HCT116 (cell line): Measurements from ENCODE around the gene SLC19A1. TPM values are rescaled to one million over a fixed set of nuclear protein-coding genes. Genes with fewer than 3 reads are reported as not detected.

Experiments
- ATAC-seq: fragments of 200-7000 bp; cut with Tn5 transposase; 2 replicates; pipeline ENCODE4 v1.9.1; 2020; ENCODE audit warnings: mild to moderate bottlenecking, moderate library complexity
- BruUV-seq: library from RNA; stranded (reverse); fragments of 400-500 nt; replicated peaks from 2 replicates; lab custom pipeline; 2021; lab: Mats Ljungman, UMichigan
- CTCF ChIA-PET: fragments of 300-600 bp; sonication (Branson Sonifier 250); formaldehyde crosslinking; loops from one replicate; lab custom pipeline; 2021; ENCODE audit warnings: antibody characterized with exemption; lab: Charles Lee
- POLR2A ChIA-PET: fragments of 300-600, 350-600 bp; sonication (Branson Sonifier 250); formaldehyde crosslinking; loops from one replicate; lab custom pipeline; 2021; ENCODE audit warnings: antibody characterized with exemption; lab: Charles Lee
- RAD21 ChIA-PET, 2 experiments: fragments of 300-600 bp; sonication (Branson Sonifier 250); formaldehyde crosslinking; loops; one replicate each; lab custom pipeline; 2023; ENCODE audit warnings: low total read pairs in 2 of 2; ENCODE audit not compliant: uncharacterized antibody in 2 of 2, unreplicated experiment in 2 of 2, low non-redundant PET in 1 of 2; lab: Charles Lee
- DNase-seq: peaks from one replicate; pipeline ENCODE4 v3.0.0-alpha.2; 2010; ENCODE audit warnings: low read depth, low spot score
- H2AFZ ChIP-seq: fragments of 200-600 bp; shearing (Covaris generic), sonication (generic); 2 replicates; pipeline ENCODE4 v1.6.1; 2017; ENCODE audit warnings: low read depth, mixed run types, mixed read lengths, antibody characterized with exemption, low read length; ENCODE audit not compliant: poor library complexity, severe bottlenecking
- H3K27ac ChIP-seq: 2 replicates; pipeline ENCODE4 v1.5.1; 2012; ENCODE audit warnings: low read depth, low read length
- H3K27me3 ChIP-seq: fragments of 200-600 bp; sonication (generic); 2 replicates; pipeline ENCODE4 v1.6.1; 2016; ENCODE audit warnings: mixed run types, low read length, mixed read lengths; ENCODE audit not compliant: insufficient read depth
- H3K36me3 ChIP-seq, 2 experiments: fragments of 200-500 bp in 1 of 2; fragments of 200-600 bp in 1 of 2; sonication (Bioruptor generic) in 1 of 2; sonication (generic) in 1 of 2; 2 replicates each; pipeline versions ENCODE4 v1.5.1 to v1.6.1; 2014 to 2016; ENCODE audit warnings: low read length in 2 of 2, inconsistent platforms in 1 of 2, mixed read lengths in 1 of 2, mixed run types in 1 of 2; ENCODE audit not compliant: insufficient read depth in 2 of 2, control insufficient read depth in 1 of 2
- H3K4me1 ChIP-seq, 2 experiments: fragments of 200-600 bp in 1 of 2; sonication (generic) in 1 of 2; 2 replicates each; pipeline versions ENCODE4 v1.5.1 to v1.6.1; 2012 to 2017; ENCODE audit warnings: low read length in 2 of 2, inconsistent platforms in 1 of 2, mild to moderate bottlenecking in 1 of 2, mixed read lengths in 1 of 2, mixed run types in 1 of 2, moderate library complexity in 1 of 2; ENCODE audit not compliant: insufficient read depth in 2 of 2, control insufficient read depth in 1 of 2
- H3K4me2 ChIP-seq: fragments of 200-600 bp; sonication (generic); 2 replicates; pipeline ENCODE4 v1.6.1; 2017; ENCODE audit warnings: mixed run types, low read length, mixed read lengths
- H3K4me3 ChIP-seq, 2 experiments: fragments of 200-600 bp in 1 of 2; sonication (generic) in 1 of 2; replicated peaks in 1 of 2; 2 replicates each; pipeline ENCODE4 v1.5.1; 2011 to 2016; ENCODE audit warnings: low read length in 2 of 2, control low read depth in 1 of 2, low read depth in 1 of 2, mild to moderate bottlenecking in 1 of 2, mixed read lengths in 1 of 2, mixed run types in 1 of 2
- H3K79me2 ChIP-seq: fragments of 200-600 bp; sonication (generic); 2 replicates; pipeline ENCODE4 v1.6.1; 2017; ENCODE audit warnings: mild to moderate bottlenecking, mixed run types, low read length, moderate library complexity, mixed read lengths; ENCODE audit not compliant: insufficient read depth
- H3K9ac ChIP-seq: fragments of 200-600 bp; sonication (generic); 2 replicates; pipeline ENCODE4 v1.6.1; 2016; ENCODE audit warnings: low read length, mixed read lengths
- H3K9me2 ChIP-seq: fragments of 200-600 bp; sonication (generic), shearing (Covaris generic); 2 replicates; pipeline ENCODE4 v1.6.1; 2017; ENCODE audit warnings: mixed run types, mild to moderate bottlenecking, moderate library complexity; ENCODE audit not compliant: insufficient read depth
- H3K9me3 ChIP-seq, 2 experiments: fragments of 200-500 bp in 1 of 2; fragments of 200-600 bp in 1 of 2; sonication (Bioruptor generic) in 1 of 2; sonication (generic) in 1 of 2; 2 replicates each; pipeline ENCODE4 v1.6.1; 2014 to 2017; ENCODE audit warnings: low read length in 2 of 2, mixed read lengths in 2 of 2, inconsistent platforms in 1 of 2, low read depth in 1 of 2, mild to moderate bottlenecking in 1 of 2, mixed run types in 1 of 2, moderate library complexity in 1 of 2; ENCODE audit not compliant: control insufficient read depth in 1 of 2, insufficient read depth in 1 of 2
- H4K20me1 ChIP-seq: fragments of 200-600 bp; sonication (generic), shearing (Covaris generic); 2 replicates; pipeline ENCODE4 v1.6.1; 2017; ENCODE audit warnings: mixed run types, mild to moderate bottlenecking, moderate library complexity; ENCODE audit not compliant: insufficient read depth
- ATF3 ChIP-seq: IDR thresholded peaks from 2 replicates; pipeline ENCODE4 v1.6.1; 2012
- CBX3 ChIP-seq: IDR thresholded peaks from 2 replicates; pipeline ENCODE4 v1.6.1; 2012; ENCODE audit warnings: low read depth
- CEBPB ChIP-seq: IDR thresholded peaks from 2 replicates; pipeline ENCODE4 v1.6.1; 2012; ENCODE audit warnings: low read depth
- EGR1 ChIP-seq: IDR thresholded peaks from 2 replicates; pipeline ENCODE4 v1.6.1; 2012; ENCODE audit warnings: low read depth
- EZH2phosphoT487 ChIP-seq: fragments of 200-600 bp; IDR thresholded peaks from 2 replicates; pipeline ENCODE4 v1.6.1; 2018; ENCODE audit warnings: antibody characterized with exemption, borderline replicate concordance
- FOSL1 ChIP-seq: IDR thresholded peaks from 2 replicates; pipeline ENCODE4 v1.6.1; 2012; ENCODE audit warnings: low read depth
- JUND ChIP-seq: IDR thresholded peaks from 2 replicates; pipeline ENCODE4 v1.6.1; 2012
- MAX ChIP-seq: IDR thresholded peaks from 2 replicates; pipeline ENCODE4 v1.6.1; 2012
- POLR2A ChIP-seq: IDR thresholded peaks from 2 replicates; pipeline ENCODE4 v1.7.0; 2011; ENCODE audit warnings: borderline replicate concordance; ENCODE audit not compliant: insufficient read depth, insufficient read length; ENCODE audit errors: extremely low read depth
- POLR2AphosphoS5 ChIP-seq: IDR thresholded peaks from 2 replicates; pipeline ENCODE4 v1.6.1; 2011; ENCODE audit warnings: mild to moderate bottlenecking, low read depth, low read length, moderate library complexity
- RAD21 ChIP-seq: IDR thresholded peaks from 2 replicates; pipeline ENCODE4 v1.6.1; 2012; ENCODE audit warnings: low read depth, mild to moderate bottlenecking
- REST ChIP-seq: IDR thresholded peaks from 2 replicates; pipeline ENCODE4 v1.6.1; 2012; ENCODE audit warnings: low read depth
- SIN3A ChIP-seq: IDR thresholded peaks from 2 replicates; pipeline ENCODE4 v1.6.1; 2012; ENCODE audit warnings: low read depth
- SRF ChIP-seq: IDR thresholded peaks from 2 replicates; pipeline ENCODE4 v1.6.1; 2012; ENCODE audit warnings: low read depth
- YY1 ChIP-seq: IDR thresholded peaks from 2 replicates; pipeline ENCODE4 v1.6.1; 2011; ENCODE audit warnings: low read length, low read depth, moderate library complexity, mild to moderate bottlenecking; ENCODE audit not compliant: insufficient replicate concordance; ENCODE audit errors: extremely low read depth
- ZFX ChIP-seq: fragments of 450-650 bp; IDR thresholded peaks from 2 replicates; pipeline ENCODE4 v1.6.1; 2017
- ZNF274 ChIP-seq: fragments of 200-500 bp; sonication (Bioruptor generic); IDR thresholded peaks from 2 replicates; pipeline ENCODE4 v1.6.1; 2014; ENCODE audit warnings: mild to moderate bottlenecking, low read depth, low read length, inconsistent platforms
- intact Hi-C: fragments of 100-400 bp; cut with micrococcal nuclease; formaldehyde crosslinking; loops from 2 replicates; pipeline ENCODE4 v1.10.0; 2022
- total RNA-seq: library from RNA; stranded (reverse); gene quantifications from one replicate; pipeline ENCODE4 v1.2.1, GENCODE V29; 2021; ENCODE audit not compliant: unreplicated experiment

SLC19A1 gene
- total RNA-seq, 1 experiment from 2014 or later, result 50.2 TPM

GRCh38 chr21:45571641-45572040 is 29.4 kb upstream of the SLC19A1 start:
- Histone ChIP-seq H3K9me2 (no peaks in the 10 kb centered on the region), H3K4me1 (no peaks in the 10 kb centered on the region), H3K27ac (no peak overlapping the region), H3K9me3 (no peaks in the 10 kb centered on the region), H3K79me2 (no peaks in the 10 kb centered on the region), H3K9ac (no peak overlapping the region), H4K20me1 (no peaks in the 10 kb centered on the region), H3K27me3 (peaks cover 6% of the 10 kb centered on the region; the same call in 1 of the 2 replicates), H3K4me2 (no peak overlapping the region), H3K4me3 (no peak overlapping the region), H2AFZ (no peak overlapping the region), H3K36me3 (no peaks in the 10 kb centered on the region)
- CTCF ChIA-PET, result interaction anchor here (1.0 kb wide), 1 partner anchor 16 kb away, joined by 3 read pairs; no protein-coding TSS in a partner anchor
- BruUV-seq, result no TSS peak
- ATAC-seq, result no peak
- DNase-seq, result no peak
- RAD21 ChIA-PET, result no interaction called here
- POLR2A ChIA-PET, result no interaction called here
- TF ChIP-seq ZNF274 (no peak), EZH2phosphoT487 (no peak), CBX3 (no peak), JUND (no peak), SIN3A (no peak), CEBPB (no peak), POLR2AphosphoS5 (no peak)
- intact Hi-C loops, result no loop called here

GRCh38 chr21:45570826-45571601 is 28.8 kb upstream of the SLC19A1 start:
- peaks cover 6% of the 10 kb centered on the region; the same call in 1 of the 2 replicates for H3K27me3 ChIP-seq
- H3K9ac ChIP-seq, result no peak overlapping the region
- no peaks in the 10 kb centered on the region for H4K20me1 ChIP-seq
- no peaks in the 10 kb centered on the region for H3K79me2 ChIP-seq
- H3K9me2 ChIP-seq, result no peaks in the 10 kb centered on the region
- ATAC-seq (no peak), DNase-seq (no peak)
- H3K9me3 ChIP-seq, result no peaks in the 10 kb centered on the region
- no peaks in the 10 kb centered on the region for H3K4me1 ChIP-seq
- BruUV-seq, result no TSS peak
- ChIA-PET POLR2A (no interaction called here), CTCF (no interaction called here), RAD21 (no interaction called here)
- intact Hi-C loops, result no loop called here
- no peak overlapping the region for H3K4me2 ChIP-seq
- H3K36me3 ChIP-seq, result no peaks in the 10 kb centered on the region
- H3K4me3 ChIP-seq, result no peak overlapping the region
- no peak overlapping the region for H3K27ac ChIP-seq
- no peak overlapping the region for H2AFZ ChIP-seq
- TF ChIP-seq FOSL1 (no peak), POLR2A (no peak), MAX (no peak), CBX3 (no peak), EGR1 (no peak), ATF3 (no peak), ZFX (no peak), POLR2AphosphoS5 (no peak), CEBPB (no peak), YY1 (no peak), SRF (no peak), REST (no peak), RAD21 (no peak)
- TF ChIP-seq, all 23 proteins: peak for 0
